ENCODE data around the gene EFNB2. TPM values are rescaled to one million over a fixed set of nuclear protein-coding genes. Genes with fewer than 3 reads are reported as not detected.

EFNB2 gene
- total RNA-seq, 1 experiment from 2014 or later: 0.07 TPM

DNA sequence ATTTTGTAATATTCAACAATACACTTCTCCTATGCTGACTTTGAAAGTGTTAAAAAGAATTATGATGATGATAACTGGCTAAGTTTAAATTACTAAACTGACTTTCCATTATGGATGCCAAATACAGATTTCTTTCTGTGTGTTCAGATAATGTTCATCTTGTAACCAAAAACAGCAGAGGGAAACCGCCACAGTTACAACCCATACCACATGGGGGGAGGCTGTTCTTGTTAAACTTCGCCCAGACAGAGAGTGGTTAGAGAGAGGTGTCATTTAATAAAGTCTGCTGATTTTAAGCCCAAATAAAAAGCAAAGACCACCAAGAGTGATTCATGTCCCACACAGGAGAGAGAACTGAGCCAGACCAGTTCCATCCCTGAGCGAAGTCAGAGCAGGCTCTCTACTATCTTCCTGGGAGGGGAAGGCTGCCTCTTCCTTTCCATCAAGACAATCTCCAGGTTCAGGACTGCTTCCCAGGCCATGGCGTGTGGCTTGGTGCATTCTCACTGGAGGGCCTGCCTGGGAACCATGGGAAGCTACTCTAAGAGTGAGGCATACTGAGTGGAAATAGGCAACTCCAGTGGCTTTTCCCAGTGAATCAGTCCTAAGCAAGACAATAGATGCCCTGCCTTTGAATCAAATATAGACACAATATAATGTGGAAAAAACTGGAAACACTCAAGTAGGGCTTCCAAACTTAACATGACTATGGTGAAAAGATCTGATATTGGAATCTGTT is 18.2 kb downstream of the EFNB2 start:
- H3K9me2 ChIP-seq (replicated peaks; ENCODE audit: insufficient read depth, low read length): no peaks in the 10 kb centered on the region
- H3K9ac ChIP-seq (ENCODE audit: low read length): no peak overlapping the region
- H3K4me1 ChIP-seq (ENCODE audit: low read length): no peaks in the 10 kb centered on the region
- no peak overlapping the region for H3K4me2 ChIP-seq (ENCODE audit: low read depth, low read length, poor library complexity, severe bottlenecking)
- no peaks in the 10 kb centered on the region for H3K79me2 ChIP-seq (ENCODE audit: low read length)
- H2AFZ ChIP-seq (ENCODE audit: low read length): no peak overlapping the region
- no peaks in the 10 kb centered on the region for H3K27me3 ChIP-seq (ENCODE audit: low read length)
- H3K36me3 ChIP-seq (ENCODE audit: insufficient read depth, low read length): no peaks in the 10 kb centered on the region
- H3K27ac ChIP-seq (ENCODE audit: low read length): no peak overlapping the region
- no peak overlapping the region for H3K4me3 ChIP-seq (ENCODE audit: low read length)
- no peak for DNase-seq
- no peaks in the 10 kb centered on the region for H4K20me1 ChIP-seq (ENCODE audit: insufficient read depth, low read depth, low read length)
- H3K9me3 ChIP-seq (ENCODE audit: low read length): no peaks in the 10 kb centered on the region

DNA sequence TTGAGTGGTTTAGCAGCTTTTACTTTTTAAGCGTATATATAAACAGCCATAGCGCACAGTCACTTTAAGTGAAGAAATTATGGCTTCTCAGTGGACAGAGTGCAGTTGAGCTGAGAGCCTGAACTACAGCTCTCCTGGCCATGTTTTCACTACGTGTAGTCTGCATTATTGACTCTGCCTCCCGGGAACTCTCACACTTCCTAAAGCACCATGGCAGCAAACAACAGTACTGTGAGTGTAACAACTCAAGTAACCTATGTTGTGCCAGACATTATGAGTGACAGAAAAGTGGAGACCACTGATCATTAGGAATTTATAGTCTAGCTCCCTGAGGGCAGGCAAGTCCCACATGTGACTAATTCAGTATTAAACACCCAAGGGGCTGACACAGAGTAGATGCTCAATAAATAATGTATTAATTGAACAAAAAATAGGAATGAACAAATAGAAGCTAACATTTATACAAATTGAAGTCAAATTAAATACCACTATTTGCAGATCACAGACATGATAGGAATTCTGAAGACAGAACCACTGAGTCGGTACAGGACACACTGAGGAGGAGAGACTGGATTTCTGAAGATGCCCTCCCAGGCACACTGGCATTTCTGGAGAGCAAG is 19.7 kb downstream of the EFNB2 start:
- no peak overlapping the region for H3K4me3 ChIP-seq (ENCODE audit: low read length)
- H3K4me1 ChIP-seq (ENCODE audit: low read length): no peaks in the 10 kb centered on the region
- H3K27ac ChIP-seq (ENCODE audit: low read length): no peak overlapping the region
- H2AFZ ChIP-seq (ENCODE audit: low read length): no peak overlapping the region
- H3K9me2 ChIP-seq (replicated peaks; ENCODE audit: insufficient read depth, low read length): no peaks in the 10 kb centered on the region
- H3K27me3 ChIP-seq (ENCODE audit: low read length): no peaks in the 10 kb centered on the region
- H3K9me3 ChIP-seq (ENCODE audit: low read length): no peaks in the 10 kb centered on the region
- no peaks in the 10 kb centered on the region for H3K36me3 ChIP-seq (ENCODE audit: insufficient read depth, low read length)
- H3K4me2 ChIP-seq (ENCODE audit: low read depth, low read length, poor library complexity, severe bottlenecking): no peak overlapping the region
- no peaks in the 10 kb centered on the region for H3K79me2 ChIP-seq (ENCODE audit: low read length)
- no peaks in the 10 kb centered on the region for H4K20me1 ChIP-seq (ENCODE audit: insufficient read depth, low read depth, low read length)
- no peak for DNase-seq
- no peak overlapping the region for H3K9ac ChIP-seq (ENCODE audit: low read length)

DNA sequence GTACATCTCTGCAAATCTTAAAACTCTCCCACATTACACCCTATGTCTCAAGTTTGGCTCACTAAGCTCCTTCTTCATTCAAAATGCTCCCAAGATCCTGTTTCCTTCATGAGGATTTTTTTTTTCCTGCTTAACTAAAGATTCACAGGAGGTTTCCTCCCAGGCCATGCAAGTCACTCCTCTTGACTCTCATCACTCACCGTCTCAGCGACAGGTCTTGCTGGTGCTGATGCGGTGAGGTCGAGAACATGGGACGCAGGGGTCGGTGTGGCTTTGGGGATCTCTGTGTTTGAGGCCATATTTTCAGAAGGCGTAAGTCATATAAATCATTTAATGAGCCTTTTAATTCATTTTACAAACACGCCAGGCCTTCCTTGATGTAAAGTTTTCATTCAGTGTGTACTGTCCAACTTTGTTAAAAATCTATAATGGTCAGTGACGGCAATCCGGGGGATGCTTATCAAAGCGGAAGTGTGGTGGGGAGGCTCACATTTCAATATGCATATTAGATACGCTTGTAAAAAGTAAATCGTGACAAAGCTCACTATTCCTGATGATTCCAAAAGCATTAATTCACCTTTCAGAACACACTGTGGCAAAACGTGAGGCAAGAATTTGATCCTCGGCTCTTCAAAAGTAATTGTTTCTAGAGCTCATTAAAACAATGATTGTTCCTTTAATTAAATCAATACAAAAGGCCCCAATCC is 20.4 kb downstream of the EFNB2 start:
- Histone ChIP-seq H2AFZ (ENCODE audit: low read length) (no peak overlapping the region), H3K79me2 (ENCODE audit: low read length) (no peaks in the 10 kb centered on the region), H3K27me3 (ENCODE audit: low read length) (no peaks in the 10 kb centered on the region), H3K4me1 (ENCODE audit: low read length) (no peaks in the 10 kb centered on the region), H3K9me2 (replicated peaks; ENCODE audit: insufficient read depth, low read length) (no peaks in the 10 kb centered on the region), H4K20me1 (ENCODE audit: insufficient read depth, low read depth, low read length) (no peaks in the 10 kb centered on the region), H3K4me3 (ENCODE audit: low read length) (no peak overlapping the region), H3K4me2 (ENCODE audit: low read depth, low read length, poor library complexity, severe bottlenecking) (no peak overlapping the region), H3K9ac (ENCODE audit: low read length) (no peak overlapping the region), H3K27ac (ENCODE audit: low read length) (no peak overlapping the region), H3K36me3 (ENCODE audit: insufficient read depth, low read length) (no peaks in the 10 kb centered on the region), H3K9me3 (ENCODE audit: low read length) (no peaks in the 10 kb centered on the region)
- DNase-seq: no peak

- no peaks in the 10 kb centered on the region for H4K20me1 ChIP-seq (ENCODE audit: insufficient read depth, low read depth, low read length)
- no peak overlapping the region for H3K9ac ChIP-seq (ENCODE audit: low read length)
- no peak overlapping the region for H2AFZ ChIP-seq (ENCODE audit: low read length)
- no peak for DNase-seq
- H3K9me2 ChIP-seq (replicated peaks; ENCODE audit: insufficient read depth, low read length): no peaks in the 10 kb centered on the region
- no peak overlapping the region for H3K4me2 ChIP-seq (ENCODE audit: low read depth, low read length, poor library complexity, severe bottlenecking)
- H3K27me3 ChIP-seq (ENCODE audit: low read length): no peaks in the 10 kb centered on the region
- H3K4me3 ChIP-seq (ENCODE audit: low read length): no peak overlapping the region
- no peaks in the 10 kb centered on the region for H3K4me1 ChIP-seq (ENCODE audit: low read length)
- no peaks in the 10 kb centered on the region for H3K36me3 ChIP-seq (ENCODE audit: insufficient read depth, low read length)
- H3K9me3 ChIP-seq (ENCODE audit: low read length): no peaks in the 10 kb centered on the region
- H3K79me2 ChIP-seq (ENCODE audit: low read length): no peaks in the 10 kb centered on the region
- no peak overlapping the region for H3K27ac ChIP-seq (ENCODE audit: low read length)
Observed at GRCh38 chr13:106513025-106513983, 22.2 kb downstream of the EFNB2 start.

GRCh38 chr13:106507560-106508274 is 27.7 kb downstream of the EFNB2 start:
- Histone ChIP-seq H3K79me2 (ENCODE audit: low read length) (no peaks in the 10 kb centered on the region), H3K4me1 (ENCODE audit: low read length) (no peaks in the 10 kb centered on the region), H3K27ac (ENCODE audit: low read length) (no peak overlapping the region), H2AFZ (ENCODE audit: low read length) (no peak overlapping the region), H3K4me3 (ENCODE audit: low read length) (no peak overlapping the region), H3K4me2 (ENCODE audit: low read depth, low read length, poor library complexity, severe bottlenecking) (no peak overlapping the region), H3K9me3 (ENCODE audit: low read length) (no peaks in the 10 kb centered on the region), H3K27me3 (ENCODE audit: low read length) (no peaks in the 10 kb centered on the region), H3K9me2 (replicated peaks; ENCODE audit: insufficient read depth, low read length) (no peaks in the 10 kb centered on the region), H3K36me3 (ENCODE audit: insufficient read depth, low read length) (no peaks in the 10 kb centered on the region), H4K20me1 (ENCODE audit: insufficient read depth, low read depth, low read length) (no peaks in the 10 kb centered on the region), H3K9ac (ENCODE audit: low read length) (no peak overlapping the region)
- no peak for DNase-seq

DNA sequence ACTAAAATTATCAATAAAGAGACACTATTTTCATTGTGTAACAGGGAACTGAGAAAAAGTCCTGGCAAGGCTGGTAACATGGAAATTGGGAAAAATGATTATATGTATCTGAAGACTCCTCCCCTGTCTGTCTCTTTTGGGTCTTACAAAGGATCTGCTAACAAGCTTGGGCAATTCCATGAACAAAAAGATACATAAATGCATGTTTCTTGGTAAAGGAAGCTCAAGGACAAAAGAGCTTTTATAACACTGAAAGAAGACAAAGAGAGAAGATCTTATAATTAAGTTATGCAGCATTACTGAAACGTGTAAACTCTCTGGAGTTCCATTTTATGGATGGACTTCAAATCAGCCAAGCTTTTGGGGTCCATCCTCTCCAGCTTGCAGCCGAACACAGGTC is 29.2 kb downstream of the EFNB2 start:
- Histone ChIP-seq H3K4me1 (ENCODE audit: low read length) (no peaks in the 10 kb centered on the region), H3K27ac (ENCODE audit: low read length) (no peak overlapping the region), H3K27me3 (ENCODE audit: low read length) (no peaks in the 10 kb centered on the region), H3K79me2 (ENCODE audit: low read length) (no peaks in the 10 kb centered on the region), H4K20me1 (ENCODE audit: insufficient read depth, low read depth, low read length) (no peaks in the 10 kb centered on the region), H3K9ac (ENCODE audit: low read length) (no peak overlapping the region), H3K9me2 (replicated peaks; ENCODE audit: insufficient read depth, low read length) (no peaks in the 10 kb centered on the region), H3K4me3 (ENCODE audit: low read length) (no peak overlapping the region), H3K9me3 (ENCODE audit: low read length) (no peaks in the 10 kb centered on the region), H3K4me2 (ENCODE audit: low read depth, low read length, poor library complexity, severe bottlenecking) (no peak overlapping the region), H2AFZ (ENCODE audit: low read length) (no peak overlapping the region), H3K36me3 (ENCODE audit: insufficient read depth, low read length) (no peaks in the 10 kb centered on the region)
- no peak for DNase-seq

DNA sequence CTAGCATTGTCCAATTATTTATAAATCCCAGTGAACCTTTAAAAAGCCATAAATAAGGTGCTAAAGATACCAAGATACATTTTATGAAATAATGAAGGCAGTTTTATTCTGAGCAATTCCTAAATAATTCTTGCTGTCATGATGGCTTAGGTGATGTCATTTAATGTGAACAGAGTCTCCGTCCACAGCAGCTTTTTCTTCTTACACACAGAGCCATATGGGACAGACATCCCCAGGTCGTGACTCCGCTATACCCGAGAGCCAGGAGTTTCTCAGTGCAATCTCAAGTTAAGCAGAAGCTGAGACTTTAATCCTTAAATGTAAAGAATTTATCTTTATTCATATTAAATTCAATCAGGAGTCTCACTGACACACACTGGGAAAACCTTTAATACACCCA is 29.7 kb downstream of the EFNB2 start:
- no peak for DNase-seq
- H3K9me3 ChIP-seq (ENCODE audit: low read length): no peaks in the 10 kb centered on the region

More for the DNA sequence above, 29.7 kb downstream of the EFNB2 start:
- no peak overlapping the region for H3K4me3 ChIP-seq (ENCODE audit: low read length)
- H3K4me2 ChIP-seq (ENCODE audit: low read depth, low read length, poor library complexity, severe bottlenecking): no peak overlapping the region
- no peaks in the 10 kb centered on the region for H3K27me3 ChIP-seq (ENCODE audit: low read length)
- no peak overlapping the region for H3K27ac ChIP-seq (ENCODE audit: low read length)
- H3K4me1 ChIP-seq (ENCODE audit: low read length): no peaks in the 10 kb centered on the region
- H3K9ac ChIP-seq (ENCODE audit: low read length): no peak overlapping the region
- H3K36me3 ChIP-seq (ENCODE audit: insufficient read depth, low read length): no peaks in the 10 kb centered on the region
- no peaks in the 10 kb centered on the region for H4K20me1 ChIP-seq (ENCODE audit: insufficient read depth, low read depth, low read length)
- no peaks in the 10 kb centered on the region for H3K9me2 ChIP-seq (replicated peaks; ENCODE audit: insufficient read depth, low read length)
- H3K79me2 ChIP-seq (ENCODE audit: low read length): no peaks in the 10 kb centered on the region
- no peak overlapping the region for H2AFZ ChIP-seq (ENCODE audit: low read length)

All from Karpas-422 (cell line).